ENCODE results near the gene KCNJ2.
A peak's percentile ranks its signal among the peaks of the same experiment; 100 is the strongest.

KCNJ2 gene

DNA sequence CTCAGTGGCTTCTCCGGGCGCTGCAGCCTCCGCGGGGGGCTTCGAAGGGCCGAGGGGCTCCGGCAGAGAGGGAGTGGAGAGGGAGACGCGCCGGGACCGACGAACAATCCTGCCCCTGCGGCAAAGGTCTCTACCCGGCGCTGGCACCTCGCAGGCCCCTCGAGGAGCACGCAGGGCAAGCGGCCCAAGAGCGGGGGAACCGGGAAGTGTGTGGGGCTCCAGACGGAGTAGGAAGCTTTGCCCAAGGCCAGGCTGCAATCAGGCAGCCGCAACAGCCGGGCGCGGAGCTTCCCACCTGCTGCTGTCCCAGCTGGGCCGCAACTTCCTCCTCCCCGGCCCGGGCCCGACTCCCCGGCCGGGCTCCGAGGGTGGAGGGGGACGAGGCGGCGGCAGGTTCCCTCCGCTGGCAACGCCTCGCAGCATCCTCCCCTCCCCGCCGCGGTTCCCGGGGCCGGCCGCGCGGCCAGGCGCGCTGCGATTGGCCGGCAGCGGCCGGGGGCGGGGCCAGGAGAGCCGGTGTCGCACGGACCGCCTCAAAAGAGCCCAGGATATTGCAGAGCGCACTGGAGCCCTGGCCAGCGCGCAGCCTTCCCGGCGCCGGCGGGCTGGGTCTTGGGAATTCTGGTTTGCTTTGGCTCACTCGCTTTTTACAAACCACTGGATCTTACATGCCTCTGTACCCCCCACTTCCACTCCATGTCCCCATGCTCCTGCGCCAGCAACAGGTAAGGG lies at the start of gene KCNJ2:
Gene KCNJ2 (plus strand): TSS at position 556 of the 732 bp plus-strand sequence. CDS start 5,508 bp downstream, outside the sequence.
- DNase-seq = peak in 1 of 4 experiments; percentile 10

GRCh38 chr17:70119545-70119944 lies 49.8 kb upstream of the KCNJ2 start:
- DNase-seq = no peak

DNA sequence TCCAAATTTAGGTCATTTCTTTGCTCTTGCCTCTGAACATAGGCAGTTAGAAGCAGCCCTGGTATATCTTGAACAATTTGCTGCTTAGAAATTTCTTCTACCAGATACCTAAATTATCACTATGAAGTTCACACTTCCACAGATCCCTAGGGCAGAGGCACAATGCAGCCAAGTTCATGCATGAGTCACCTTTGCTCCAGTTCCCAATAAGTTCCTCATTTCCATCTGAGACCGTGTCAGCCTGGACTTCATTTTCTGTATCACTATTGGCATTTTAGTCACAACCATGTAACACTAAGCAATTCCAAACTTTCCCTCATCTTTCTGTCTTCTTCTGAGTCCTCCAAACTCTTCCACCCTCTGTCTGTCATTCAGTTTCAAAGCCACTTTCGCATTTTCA lies 49.3 kb upstream of the KCNJ2 start:
- no peak for DNase-seq

- DNase-seq = no peak
Observed at GRCh38 chr17:70120425-70120824, 48.9 kb upstream of the KCNJ2 start.

- no peak for DNase-seq
Observed at GRCh38 chr17:70121126-70121525, 48.2 kb upstream of the KCNJ2 start.

GRCh38 chr17:70123193-70123592 lies 46.1 kb upstream of the KCNJ2 start:
- DNase-seq = no peak

GRCh38 chr17:70124723-70125122 lies 44.6 kb upstream of the KCNJ2 start:
- no peak for DNase-seq

GRCh38 chr17:70127221-70127873 lies 42.0 kb upstream of the KCNJ2 start:
- no peak for DNase-seq

DNA sequence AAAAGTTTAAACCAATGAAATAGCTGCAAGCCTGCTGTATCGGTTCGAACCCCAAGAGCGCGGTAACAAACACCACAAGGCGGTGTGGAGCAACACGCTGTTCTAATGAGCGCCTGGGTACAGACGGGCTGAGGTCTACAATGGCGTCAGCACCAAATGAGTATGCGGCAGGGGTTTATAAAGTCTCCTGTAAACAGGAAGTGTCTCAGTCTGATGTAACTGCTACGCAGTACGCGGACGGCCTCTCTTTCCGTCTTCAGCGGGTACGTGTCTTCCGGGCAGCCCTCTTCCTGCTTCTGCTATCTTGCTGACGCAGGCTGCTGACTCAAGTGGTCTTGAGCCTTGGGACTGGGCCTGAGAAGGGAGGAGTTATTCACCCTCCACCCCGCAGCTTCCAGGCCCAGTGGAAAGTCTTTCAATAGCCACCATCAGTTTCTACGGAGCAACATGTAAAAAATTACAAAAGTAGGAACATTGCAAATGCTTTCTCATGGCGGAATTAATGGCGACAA lies 40.5 kb upstream of the KCNJ2 start:
- no peak for DNase-seq

DNA sequence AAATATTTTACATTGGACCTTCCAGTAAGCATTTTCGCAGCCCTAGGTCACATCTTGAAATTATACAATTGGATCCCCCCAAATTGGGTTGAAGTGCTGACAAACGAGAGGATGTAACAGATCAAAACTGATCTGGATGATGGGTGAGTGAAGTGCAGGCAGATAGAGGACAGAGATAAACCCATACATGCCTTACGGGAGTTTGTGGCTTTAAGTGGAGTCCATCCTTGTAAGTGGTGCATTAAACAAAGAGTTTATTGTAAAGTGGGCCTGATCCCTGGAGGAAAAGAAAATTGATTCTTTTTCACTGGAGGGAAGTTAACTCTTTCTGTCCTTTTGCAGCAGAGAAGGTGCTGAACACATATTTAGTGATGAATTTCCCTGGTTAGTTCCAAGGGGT lies 39.0 kb upstream of the KCNJ2 start:
- no peak for DNase-seq

DNA sequence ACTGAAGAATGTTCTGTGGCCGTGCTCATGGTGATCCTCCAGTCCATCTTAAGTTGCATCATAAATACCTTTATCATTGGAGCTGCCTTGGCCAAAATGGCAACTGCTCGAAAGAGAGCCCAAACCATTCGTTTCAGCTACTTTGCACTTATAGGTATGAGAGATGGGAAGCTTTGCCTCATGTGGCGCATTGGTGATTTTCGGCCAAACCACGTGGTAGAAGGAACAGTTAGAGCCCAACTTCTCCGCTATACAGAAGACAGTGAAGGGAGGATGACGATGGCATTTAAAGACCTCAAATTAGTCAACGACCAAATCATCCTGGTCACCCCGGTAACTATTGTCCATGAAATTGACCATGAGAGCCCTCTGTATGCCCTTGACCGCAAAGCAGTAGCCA lies 36.8 kb upstream of the KCNJ2 start:
- DNase-seq = no peak

DNA sequence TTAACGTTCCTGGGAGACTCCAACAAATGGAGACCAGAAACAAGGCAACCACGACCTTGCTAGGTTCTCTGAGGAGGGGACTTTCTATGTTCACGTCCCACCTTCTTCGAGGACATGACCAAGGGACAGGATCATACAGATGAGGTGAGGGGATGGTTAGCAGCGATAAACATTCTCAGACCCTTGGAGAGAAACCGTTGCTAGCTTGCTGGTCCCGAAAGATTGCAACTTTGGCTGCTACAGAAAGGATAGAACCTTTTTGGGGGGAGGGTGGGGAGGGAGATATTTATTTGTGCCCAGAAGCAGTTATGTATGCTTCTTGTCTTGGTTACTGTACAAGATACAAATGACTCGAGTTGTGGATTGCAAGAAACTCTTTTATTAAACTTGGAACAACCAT lies 35.3 kb upstream of the KCNJ2 start:
- no peak for DNase-seq

DNA sequence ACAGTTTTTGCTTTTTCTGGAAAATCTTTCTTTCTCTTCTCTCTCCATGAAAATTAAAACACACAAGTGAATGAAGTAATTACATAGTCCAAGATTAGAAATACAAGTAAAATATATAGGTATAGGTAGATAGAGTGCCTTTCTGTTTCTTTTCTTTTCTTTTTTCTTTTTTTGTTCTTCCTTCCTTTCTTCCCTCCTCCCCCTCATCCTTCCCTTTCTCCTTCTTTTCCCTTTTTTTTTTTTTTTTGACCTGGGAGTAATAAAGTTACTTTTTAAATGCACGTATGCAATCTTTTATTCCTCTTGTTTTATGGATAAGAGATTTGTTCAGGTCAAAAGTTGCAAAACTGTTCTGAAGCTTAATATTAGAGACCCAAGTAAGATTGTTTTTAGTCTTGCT lies 34.6 kb upstream of the KCNJ2 start:
- no peak for DNase-seq

DNA sequence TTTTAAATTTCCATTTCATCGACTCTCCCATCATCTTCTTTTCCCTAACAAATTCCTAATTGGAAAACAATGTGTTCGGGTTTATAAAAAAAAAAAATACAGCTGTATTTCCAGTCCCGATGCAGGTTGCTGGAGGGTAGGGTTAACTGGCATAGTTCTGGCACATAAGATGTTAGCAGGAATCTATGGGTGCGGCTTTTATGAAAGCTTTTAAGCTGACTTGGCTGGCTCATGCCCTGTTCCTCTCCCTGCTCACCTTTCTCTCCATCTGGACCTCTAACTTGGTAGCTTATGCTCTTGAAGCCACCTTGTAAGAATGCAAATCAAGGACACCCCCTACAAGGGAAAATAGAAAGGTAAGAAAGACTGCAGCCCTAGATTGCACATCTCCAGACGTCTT lies 33.2 kb upstream of the KCNJ2 start:
- DNase-seq = no peak

- no peak for DNase-seq
Observed at GRCh38 chr17:70137451-70138230, 31.7 kb upstream of the KCNJ2 start.

DNA sequence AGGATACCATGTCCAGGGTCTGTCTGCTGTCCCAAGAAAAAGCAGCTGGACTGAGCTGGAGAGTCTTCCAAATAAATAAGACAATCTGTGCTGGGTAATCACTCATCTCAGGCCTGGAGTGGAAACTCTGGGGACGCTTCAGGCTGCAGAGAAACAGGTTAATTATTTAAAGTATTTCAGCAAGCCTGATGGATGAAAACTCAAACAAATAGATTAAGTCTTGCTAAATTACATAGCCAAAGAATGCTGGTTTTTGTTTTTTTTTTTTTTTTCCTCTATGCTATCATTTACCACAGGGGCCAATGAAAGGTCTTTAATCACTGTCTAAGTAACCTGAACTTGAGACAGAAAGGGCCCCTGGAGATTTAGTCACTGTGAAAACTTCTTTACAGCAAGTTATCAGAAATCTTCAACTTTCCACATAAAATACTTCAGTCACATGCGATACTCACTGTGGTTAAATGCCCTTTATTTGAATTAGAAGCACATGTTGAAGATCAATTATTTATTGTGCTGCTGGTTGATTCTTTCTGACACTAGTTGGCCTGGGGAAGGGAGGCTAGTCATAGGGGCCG lies 31.0 kb upstream of the KCNJ2 start:
- no peak for DNase-seq

GRCh38 chr17:70139449-70139993 lies 29.8 kb upstream of the KCNJ2 start:
- DNase-seq = no peak

DNA sequence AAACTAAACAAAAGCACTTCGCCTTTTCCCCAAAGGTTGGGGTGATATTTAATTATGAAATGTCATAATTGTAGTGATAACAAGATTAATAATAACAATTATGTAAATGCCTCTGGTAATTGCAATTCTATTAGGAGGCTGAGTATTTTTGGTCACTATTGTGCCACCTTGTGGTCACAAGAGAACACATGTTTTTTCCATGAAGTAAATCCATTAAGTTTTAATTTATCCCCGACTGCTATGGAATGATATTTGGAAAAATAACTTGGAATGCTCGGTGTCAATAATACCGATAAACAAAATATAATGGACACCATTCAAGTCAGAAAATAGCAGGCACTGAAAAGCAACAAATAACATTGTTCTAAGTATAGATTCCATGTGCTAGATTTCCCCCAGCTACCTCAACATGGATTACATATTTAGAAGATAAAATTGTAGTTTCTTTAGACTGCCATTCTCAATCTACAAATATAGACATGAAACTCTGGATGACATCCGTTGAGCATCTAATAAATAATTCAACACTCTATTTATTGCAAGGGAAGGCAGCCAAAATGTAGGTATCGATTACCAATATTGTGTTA lies 25.0 kb upstream of the KCNJ2 start:
- DNase-seq = no peak

- DNase-seq = no peak
Observed at GRCh38 chr17:70153210-70153609, 16.1 kb upstream of the KCNJ2 start.

DNA sequence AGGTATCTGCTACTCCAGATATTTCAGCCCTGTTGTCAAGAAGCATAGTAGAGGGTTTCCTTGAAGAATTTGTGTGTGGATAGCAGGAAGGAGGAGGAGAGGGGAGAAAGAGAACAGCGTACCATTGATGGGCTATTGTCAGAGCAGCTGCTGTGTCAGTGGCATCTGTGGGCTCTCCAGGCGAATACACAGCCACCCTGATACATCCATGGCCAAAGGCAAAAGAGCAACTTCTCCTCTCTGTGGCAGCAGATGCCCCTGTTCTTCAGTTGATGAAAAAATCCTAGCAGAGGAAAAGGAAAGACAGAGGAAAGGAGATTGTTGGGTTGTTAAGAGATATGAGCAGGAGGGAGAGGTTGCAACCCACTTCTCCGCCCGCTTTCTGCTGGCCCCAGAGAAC lies 12.2 kb upstream of the KCNJ2 start:
- no peak for DNase-seq

DNA sequence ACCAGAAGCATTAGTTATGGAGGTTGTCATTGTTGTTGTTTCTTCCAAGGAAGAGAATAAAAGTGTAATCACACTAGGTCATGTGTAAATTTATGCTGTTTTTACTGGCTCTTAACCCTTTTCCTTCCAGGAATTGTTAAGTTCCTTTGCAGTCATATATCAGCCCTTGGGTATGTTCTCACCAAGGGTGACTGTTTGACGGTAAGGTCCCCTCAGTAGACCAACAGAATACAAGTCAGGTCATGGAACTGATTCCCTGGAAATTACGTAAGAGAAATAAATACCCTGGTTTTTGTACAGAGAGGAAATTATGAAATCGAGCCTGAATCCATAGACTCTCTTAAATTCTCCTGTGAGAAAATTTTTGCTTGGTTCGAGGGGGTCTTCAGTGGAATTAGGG lies 11.2 kb upstream of the KCNJ2 start:
- DNase-seq = no peak

DNA sequence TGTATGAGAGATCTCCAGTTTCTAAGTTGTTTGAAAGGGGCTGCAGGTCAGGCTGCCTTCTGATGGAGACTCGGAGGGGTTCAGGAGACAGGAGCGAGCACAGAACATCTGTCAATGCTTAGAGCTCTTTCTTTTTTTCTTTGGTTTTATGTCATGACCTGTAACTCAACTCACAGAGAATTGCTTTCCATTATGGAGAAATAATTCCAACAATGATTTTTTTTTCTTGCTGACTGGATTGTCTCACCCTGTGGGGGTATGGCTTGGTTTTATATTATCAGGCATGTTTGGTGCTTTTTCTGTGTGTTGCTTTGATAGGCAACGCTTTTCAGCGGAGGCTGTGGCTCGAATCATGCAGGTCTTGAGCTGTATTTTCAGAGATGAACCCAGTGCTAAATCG lies 10.7 kb upstream of the KCNJ2 start:
- no peak for DNase-seq

DNA sequence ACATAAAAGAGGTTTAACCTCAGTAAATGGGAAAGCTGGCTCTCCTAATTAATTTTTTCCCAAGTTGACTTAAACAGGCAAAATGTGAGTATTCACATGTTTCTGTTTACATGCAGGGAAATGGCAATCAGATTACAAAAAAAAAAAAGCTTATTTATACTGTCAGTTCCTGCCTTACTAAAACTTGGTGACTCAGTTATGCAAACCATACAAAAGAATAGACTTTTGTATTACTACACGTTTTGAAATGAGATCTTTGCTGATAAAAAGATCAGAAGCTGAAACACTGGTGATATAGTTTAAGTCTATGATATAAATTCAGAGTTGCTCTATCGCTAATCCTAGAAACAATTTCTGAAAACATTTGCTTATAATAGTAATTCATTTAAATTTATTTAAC lies 9.4 kb upstream of the KCNJ2 start:
- DNase-seq = no peak

Data from activated CD4-positive, CD25-positive, alpha-beta regulatory T cell (primary cell).